Neural progenitor cell (in vitro differentiated cells): ENCODE results near the gene HOATZ. TPM values are rescaled to one million over a fixed set of nuclear protein-coding genes. Genes with fewer than 3 reads are reported as not detected.
A peak's percentile ranks its signal among the peaks of the same experiment; 100 is the strongest.

Experiments
- DNase-seq: peaks from one replicate; pipeline ENCODE4 v3.0.0-alpha.2; 2016; ENCODE audit warnings: low spot score
- H2AFZ ChIP-seq: fragments of 200-600 bp; sonication (generic); replicated peaks from 2 replicates; pipeline ENCODE4 v1.6.1; 2016; ENCODE audit warnings: antibody characterized with exemption
- H3F3A ChIP-seq: fragments of 200-600 bp; sonication (generic); 2 replicates; pipeline ENCODE4 v1.6.1; 2016; ENCODE audit warnings: antibody characterized with exemption, low read depth
- H3K27ac ChIP-seq: fragments of 200-600 bp; sonication (generic); 2 replicates; pipeline ENCODE4 v1.5.1; 2016; ENCODE audit warnings: mild to moderate bottlenecking
- H3K27me3 ChIP-seq: fragments of 200-600 bp; sonication (generic); 2 replicates; pipeline ENCODE4 v1.6.1; 2016; ENCODE audit warnings: mild to moderate bottlenecking, moderate library complexity
- H3K36me3 ChIP-seq: fragments of 200-600 bp; sonication (generic); 2 replicates; pipeline ENCODE4 v1.5.1; 2016
- H3K4me1 ChIP-seq: fragments of 200-600 bp; sonication (generic); 2 replicates; pipeline ENCODE4 v1.6.1; 2016; ENCODE audit warnings: mixed run types
- H3K4me2 ChIP-seq: fragments of 200-600 bp; sonication (generic); 2 replicates; pipeline ENCODE4 v1.6.1; 2016
- H3K4me3 ChIP-seq: fragments of 200-600 bp; sonication (generic); 2 replicates; pipeline ENCODE4 v1.5.1; 2016
- H3K79me2 ChIP-seq: fragments of 200-600 bp; sonication (generic); 2 replicates; pipeline ENCODE4 v1.6.1; 2016; ENCODE audit warnings: low read depth
- H3K9ac ChIP-seq: fragments of 200-600 bp; sonication (generic); 2 replicates; pipeline ENCODE4 v1.6.1; 2016
- H3K9me3 ChIP-seq: fragments of 200-600 bp; sonication (generic); 2 replicates; pipeline ENCODE4 v1.5.1; 2016; ENCODE audit warnings: low read depth
- H4K20me1 ChIP-seq: fragments of 200-600 bp; sonication (generic); 2 replicates; pipeline ENCODE4 v1.6.1; 2016; ENCODE audit warnings: low read depth
- H3K27ac Mint-ChIP-seq: 3 replicates; pipeline ENCODE4 v1.8.0; 2021; ENCODE audit warnings: mixed read lengths
- H3K27me3 Mint-ChIP-seq: 2 replicates; pipeline ENCODE4 v1.8.0; 2022; ENCODE audit warnings: low read depth, mild to moderate bottlenecking, inconsistent platforms, moderate library complexity, mixed read lengths; ENCODE audit not compliant: insufficient read depth
- H3K36me3 Mint-ChIP-seq: 3 replicates; pipeline ENCODE4 v1.8.0; 2021; ENCODE audit warnings: mixed read lengths
- H3K4me1 Mint-ChIP-seq: 3 replicates; pipeline ENCODE4 v1.8.0; 2021; ENCODE audit warnings: mixed read lengths
- H3K4me3 Mint-ChIP-seq: 3 replicates; pipeline ENCODE4 v1.8.0; 2021; ENCODE audit warnings: mild to moderate bottlenecking, moderate library complexity, mixed read lengths
- H3K9me3 Mint-ChIP-seq: 3 replicates; pipeline ENCODE4 v1.8.0; 2020; ENCODE audit warnings: mixed read lengths
- CTCF ChIP-seq: fragments of 200-600 bp; sonication (generic); IDR thresholded peaks from 2 replicates; pipeline ENCODE4 v1.5.1; 2017; ENCODE audit warnings: antibody characterized with exemption, mild to moderate bottlenecking
- EZH2 ChIP-seq: fragments of 200-600 bp; sonication (generic); IDR thresholded peaks from 2 replicates; pipeline ENCODE4 v1.6.1; 2017; ENCODE audit warnings: antibody characterized with exemption, mild to moderate bottlenecking, moderate library complexity
- EZH2phosphoT487 ChIP-seq: fragments of 200-600 bp; sonication (generic); IDR thresholded peaks from 2 replicates; pipeline ENCODE4 v1.6.1; 2017; ENCODE audit warnings: antibody characterized with exemption
- total RNA-seq: library from RNA; depleted of rRNA; stranded (reverse); fragments of >200 nt; gene quantifications from 2 replicates; pipeline ENCODE4 v1.2.3, GENCODE V29; 2015; ENCODE audit warnings: low replicate concordance

The HOATZ gene
- total RNA-seq, 1 donor from 2014 or later, result not detected

DNA sequence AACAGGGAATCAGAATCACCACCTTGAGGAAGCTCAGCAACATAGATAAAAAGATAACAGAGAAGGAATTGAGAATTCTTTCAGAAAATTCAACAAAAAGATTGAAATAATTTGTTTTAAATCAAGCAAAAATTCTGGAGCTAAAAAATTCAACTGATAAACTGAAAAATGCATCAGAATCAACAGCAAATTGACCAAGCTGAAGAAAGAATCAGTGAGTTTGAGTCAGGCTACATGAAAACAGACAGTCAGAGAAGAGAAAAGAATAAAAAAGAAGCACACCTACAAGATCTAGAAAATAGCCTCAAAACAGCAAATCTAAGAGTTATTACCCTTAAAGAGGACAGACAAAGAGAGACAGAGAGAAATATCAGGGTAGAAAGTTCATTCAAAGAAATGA, 31.1 kb upstream of the HOATZ start:
- no peaks in the 10 kb centered on the region for H3F3A ChIP-seq
- DNase-seq, result no peak
- Mint-ChIP-seq H3K4me3 (no peak overlapping the region), H3K27me3 (peaks cover 2% of the 10 kb centered on the region), H3K36me3 (peaks cover 2% of the 10 kb centered on the region), H3K4me1 (no peaks in the 10 kb centered on the region), H3K27ac (no peak overlapping the region), H3K9me3 (peaks cover 27% of the 10 kb centered on the region)
- H3K4me1 ChIP-seq, result no peaks in the 10 kb centered on the region
- H3K36me3 ChIP-seq, result peaks cover 3% of the 10 kb centered on the region
- no peak overlapping the region for H2AFZ ChIP-seq
- H3K27ac ChIP-seq, result no peak overlapping the region
- H4K20me1 ChIP-seq, result no peaks in the 10 kb centered on the region
- H3K79me2 ChIP-seq, result no peaks in the 10 kb centered on the region
- H3K9me3 ChIP-seq, result peaks cover 11% of the 10 kb centered on the region
- H3K9ac ChIP-seq, result no peak overlapping the region
- no peak overlapping the region for H3K4me3 ChIP-seq
- TF ChIP-seq CTCF (no peak), EZH2 (no peak), EZH2phosphoT487 (no peak)
- peaks cover 20% of the 10 kb centered on the region for H3K27me3 ChIP-seq
- H3K4me2 ChIP-seq, result no peak overlapping the region

- Histone ChIP-seq H2AFZ (no peak overlapping the region), H3K27ac (no peak overlapping the region), H4K20me1 (peaks cover 11% of the 10 kb centered on the region), H3K79me2 (no peaks in the 10 kb centered on the region), H3K9ac (no peak overlapping the region), H3K36me3 (peaks cover 3% of the 10 kb centered on the region), H3K4me1 (peaks cover 6% of the 10 kb centered on the region), H3K9me3 (peaks cover 5% of the 10 kb centered on the region), H3F3A (no peaks in the 10 kb centered on the region), H3K4me2 (no peak overlapping the region), H3K27me3 (peaks cover 61% of the 10 kb centered on the region), H3K4me3 (no peak overlapping the region)
- no peak overlapping the region for H3K4me3 Mint-ChIP-seq
- no peak for TF ChIP-seq EZH2phosphoT487
- TF ChIP-seq CTCF, result no peak
- TF ChIP-seq EZH2, result no peak
- no peak for DNase-seq
- peaks cover 20% of the 10 kb centered on the region for H3K9me3 Mint-ChIP-seq
- peaks cover 4% of the 10 kb centered on the region for H3K4me1 Mint-ChIP-seq
- H3K36me3 Mint-ChIP-seq, result peaks cover 2% of the 10 kb centered on the region
- H3K27ac Mint-ChIP-seq, result no peak overlapping the region
- peaks cover 9% of the 10 kb centered on the region for H3K27me3 Mint-ChIP-seq
These were observed 24.1 kb upstream of the HOATZ start for GRCh38 chr11:111490496-111490895.

DNA sequence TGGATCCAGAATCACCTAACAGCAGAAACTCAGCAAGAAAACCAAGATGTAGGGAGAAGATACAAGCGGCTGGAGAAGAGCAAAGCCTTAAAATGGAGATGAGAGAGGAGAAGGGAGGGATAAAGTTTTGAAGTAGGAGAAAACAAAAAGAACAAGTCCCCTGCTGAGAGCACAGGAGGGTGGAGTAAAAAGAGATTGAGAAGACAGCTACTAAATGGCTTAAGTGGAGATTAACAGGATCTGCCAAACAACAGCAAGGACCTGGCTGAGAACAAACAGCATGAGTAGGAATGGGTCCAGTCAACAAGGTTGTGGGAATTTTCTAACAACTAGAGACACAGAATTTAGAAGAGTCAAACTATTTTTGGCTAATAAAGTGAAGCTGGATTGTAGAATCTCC, 20.5 kb upstream of the HOATZ start:
- DNase-seq, result peak; percentile 60
- Histone ChIP-seq H3K4me1 (peaks cover 6% of the 10 kb centered on the region), H4K20me1 (peaks cover 11% of the 10 kb centered on the region), H2AFZ (no peak overlapping the region), H3F3A (no peaks in the 10 kb centered on the region), H3K4me3 (no peak overlapping the region), H3K79me2 (no peaks in the 10 kb centered on the region), H3K9ac (no peak overlapping the region), H3K27ac (no peak overlapping the region), H3K27me3 (peaks cover 90% of the 10 kb centered on the region), H3K9me3 (no peaks in the 10 kb centered on the region), H3K36me3 (no peaks in the 10 kb centered on the region), H3K4me2 (peak overlapping the region; percentile 12)
- H3K4me3 Mint-ChIP-seq, result no peak overlapping the region
- H3K9me3 Mint-ChIP-seq, result peaks cover 6% of the 10 kb centered on the region
- H3K36me3 Mint-ChIP-seq, result no peaks in the 10 kb centered on the region
- no peak overlapping the region for H3K27ac Mint-ChIP-seq
- TF ChIP-seq EZH2phosphoT487, result peak; percentile 81
- no peak for TF ChIP-seq EZH2
- H3K27me3 Mint-ChIP-seq, result peaks cover 9% of the 10 kb centered on the region
- H3K4me1 Mint-ChIP-seq, result peaks cover 4% of the 10 kb centered on the region

GRCh38 chr11:111499483-111499882, 15.1 kb upstream of the HOATZ start:
- no peak overlapping the region for H3K9ac ChIP-seq
- peaks cover 4% of the 10 kb centered on the region for H3K27me3 Mint-ChIP-seq
- no peaks in the 10 kb centered on the region for H3K36me3 ChIP-seq
- TF ChIP-seq CTCF (no peak), EZH2 (no peak), EZH2phosphoT487 (no peak)
- H3K9me3 ChIP-seq, result no peaks in the 10 kb centered on the region
- no peak overlapping the region for H3K4me2 ChIP-seq
- H2AFZ ChIP-seq, result no peak overlapping the region
- H3K4me1 ChIP-seq, result no peaks in the 10 kb centered on the region
- no peak for DNase-seq
- H3K27ac ChIP-seq, result no peak overlapping the region
- H3F3A ChIP-seq, result no peaks in the 10 kb centered on the region
- no peaks in the 10 kb centered on the region for H3K36me3 Mint-ChIP-seq
- H3K4me3 ChIP-seq, result no peak overlapping the region
- H3K27me3 ChIP-seq, result peaks cover 94% of the 10 kb centered on the region
- peaks cover under 1% of the 10 kb centered on the region for H4K20me1 ChIP-seq
- H3K79me2 ChIP-seq, result no peaks in the 10 kb centered on the region
- no peak overlapping the region for H3K4me3 Mint-ChIP-seq
- H3K4me1 Mint-ChIP-seq, result no peaks in the 10 kb centered on the region
- no peak overlapping the region for H3K27ac Mint-ChIP-seq
- H3K9me3 Mint-ChIP-seq, result no peaks in the 10 kb centered on the region
